ENCODE data around the gene CACNA1S.

CACNA1S gene

DNA sequence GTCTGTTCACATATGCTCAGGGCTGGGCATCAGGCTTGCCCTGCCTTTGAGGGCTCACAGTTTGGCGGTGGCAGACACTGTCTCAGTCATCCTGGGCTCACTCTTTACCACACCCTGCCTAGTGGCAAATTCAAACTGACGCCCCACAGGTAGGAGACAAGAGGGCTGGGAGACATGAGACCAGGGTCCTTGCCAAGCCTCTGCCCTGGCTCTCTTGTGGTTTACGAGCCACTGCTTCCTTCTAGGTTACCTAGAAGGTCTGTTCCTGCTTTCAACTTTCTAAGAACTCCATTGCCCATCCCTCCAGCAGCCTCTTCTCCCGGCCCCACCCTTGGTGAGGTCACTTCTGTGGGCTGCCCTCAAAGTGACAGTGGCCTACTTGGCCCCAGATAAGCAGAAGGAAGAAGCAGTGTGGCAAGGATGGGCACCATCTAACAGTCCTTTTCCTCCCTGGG, 99.2 kb downstream of the CACNA1S start:
- DNase-seq (ENCODE audit: low spot score): no peak

DNA sequence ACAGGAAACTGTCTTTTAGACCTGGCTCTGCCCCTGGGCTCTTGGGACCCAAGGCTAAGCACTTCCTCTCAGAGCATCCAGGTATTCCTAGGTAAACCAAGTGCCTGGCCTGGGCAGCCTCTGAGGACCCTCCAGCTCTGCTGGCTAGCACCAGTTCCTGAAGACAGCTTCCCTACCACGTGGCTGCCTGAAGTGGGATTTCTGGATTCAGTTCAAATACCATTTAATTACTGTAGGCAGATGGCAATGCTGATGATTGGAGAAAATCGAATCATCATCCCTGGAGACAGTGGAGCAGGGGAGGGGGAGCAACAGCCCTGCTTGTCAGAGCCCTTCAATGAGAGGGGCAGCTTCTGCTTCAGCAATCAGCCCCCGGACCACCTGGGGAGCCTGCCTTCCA, 100.6 kb downstream of the CACNA1S start:
- no peak for DNase-seq (ENCODE audit: low spot score)

DNA sequence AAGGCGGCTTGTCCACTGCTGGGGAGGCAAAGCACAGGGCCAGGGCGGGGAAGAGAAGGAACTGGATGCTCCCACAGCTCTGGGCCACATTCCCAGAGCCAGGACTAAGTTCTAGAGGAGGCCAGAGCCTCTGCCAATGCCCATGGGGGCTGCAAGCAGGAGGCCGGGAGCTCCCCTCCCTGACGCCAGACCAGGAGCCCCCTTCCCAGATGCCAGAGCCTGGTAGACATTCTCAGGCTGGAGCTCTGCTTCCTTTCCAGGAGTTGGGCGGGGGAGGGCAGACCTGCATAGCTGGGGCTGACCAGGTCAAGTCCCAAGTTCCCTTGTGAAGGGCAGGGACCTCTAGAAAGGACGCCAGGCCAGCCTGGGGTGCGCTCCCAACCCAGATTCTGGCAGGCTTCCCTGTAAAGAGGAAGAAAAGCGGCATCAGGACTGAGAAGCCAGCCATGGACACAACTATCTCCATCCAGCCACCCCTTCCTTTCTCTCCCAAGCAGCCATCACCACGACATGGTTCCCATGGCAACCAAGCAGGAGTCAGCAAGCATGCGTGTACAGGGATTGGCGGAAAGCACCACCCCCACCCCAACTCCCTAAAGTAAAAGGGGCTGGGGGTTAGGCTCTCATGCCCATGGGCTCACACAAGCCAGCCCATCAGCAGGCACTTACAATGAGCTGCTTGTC, 102.1 kb downstream of the CACNA1S start:
- DNase-seq (ENCODE audit: low spot score): no peak

DNA sequence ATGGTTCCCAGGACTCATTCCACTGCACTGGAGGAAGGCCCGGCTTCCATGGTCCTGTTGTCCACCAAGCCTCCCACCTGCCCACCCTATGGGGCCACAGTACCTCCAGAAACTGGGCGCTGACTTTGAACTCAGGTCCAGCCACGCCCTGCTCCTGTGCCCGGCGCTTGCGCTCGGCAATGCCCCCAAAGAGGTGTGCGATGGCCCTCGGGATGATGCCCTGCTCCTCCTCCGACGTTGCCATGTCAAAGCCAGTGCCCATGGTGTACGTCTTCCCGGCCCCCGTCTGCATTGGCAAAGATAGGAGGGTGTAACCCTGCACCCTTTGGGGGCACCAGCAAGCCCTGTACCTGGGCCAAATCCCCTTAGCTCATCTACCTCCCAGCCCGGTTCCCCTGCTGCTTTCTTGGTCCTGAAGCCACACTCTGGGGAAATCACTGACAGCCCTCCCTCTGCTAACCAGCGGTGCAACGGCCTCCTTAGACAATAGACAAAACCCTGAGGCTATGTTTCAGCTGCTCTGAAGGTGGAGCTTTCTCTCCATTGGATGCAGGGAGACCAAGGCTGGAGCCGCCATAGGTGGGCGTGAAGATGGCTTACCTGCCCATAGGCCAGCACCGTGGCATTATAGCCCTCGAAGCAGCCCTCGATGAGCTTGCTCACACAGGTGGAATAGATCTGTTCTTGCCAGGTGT, 103.4 kb downstream of the CACNA1S start:
- no peak for DNase-seq (ENCODE audit: low spot score)

DNA sequence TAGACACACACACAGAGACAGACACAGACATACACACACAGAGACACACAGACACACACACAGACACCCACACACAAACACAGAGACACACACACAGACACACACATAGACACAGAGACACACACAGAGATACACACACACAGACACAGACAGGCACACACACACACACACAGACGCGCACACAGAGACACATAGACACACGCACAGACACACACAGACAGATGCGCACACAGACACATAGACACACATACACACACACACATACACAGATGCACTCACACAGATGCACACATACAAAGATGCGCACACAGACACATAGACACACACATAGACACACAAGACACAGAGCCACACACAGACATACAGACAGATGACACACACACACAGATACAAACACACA, 104.7 kb downstream of the CACNA1S start:
- DNase-seq (ENCODE audit: low spot score): no peak

DNA sequence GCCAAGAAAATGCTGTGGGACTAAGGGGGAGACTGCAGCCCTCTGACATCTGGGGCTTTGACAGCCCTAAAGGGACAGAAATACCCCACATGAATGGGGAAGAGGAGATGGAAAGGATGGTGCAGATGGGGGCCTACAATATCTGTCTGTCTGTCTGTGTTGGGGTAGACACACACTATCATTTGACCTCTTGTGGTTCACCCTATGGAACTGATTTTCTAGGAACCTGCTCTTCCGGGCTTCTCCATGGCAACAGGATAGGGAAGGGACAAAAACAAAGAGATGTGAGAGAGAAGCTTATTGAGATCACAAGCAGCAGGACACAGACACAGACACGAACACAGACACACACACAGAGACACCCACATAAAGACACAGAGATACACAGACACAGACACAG, 105.8 kb downstream of the CACNA1S start:
- no peak for DNase-seq (ENCODE audit: low spot score)

DNA sequence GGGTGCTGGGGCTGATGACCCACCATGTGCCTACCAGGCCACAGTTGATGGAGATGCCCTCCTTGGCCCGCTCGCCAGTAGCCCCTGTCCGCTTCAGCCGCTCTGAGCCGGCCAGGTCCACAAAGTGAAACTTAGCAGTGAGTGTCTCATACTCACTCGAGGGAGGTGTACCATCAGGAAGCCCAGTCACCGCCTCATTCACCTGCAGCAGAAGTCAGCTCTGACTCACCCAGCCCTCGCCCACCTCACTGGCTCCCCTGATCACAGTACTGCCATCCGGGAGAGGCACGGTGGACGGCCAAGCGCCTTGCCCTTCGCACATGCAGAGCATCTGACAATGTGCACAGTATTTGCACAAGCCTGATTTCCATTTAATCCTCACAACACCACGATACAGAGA, 107.5 kb downstream of the CACNA1S start:
- DNase-seq (ENCODE audit: low spot score): no peak

DNA sequence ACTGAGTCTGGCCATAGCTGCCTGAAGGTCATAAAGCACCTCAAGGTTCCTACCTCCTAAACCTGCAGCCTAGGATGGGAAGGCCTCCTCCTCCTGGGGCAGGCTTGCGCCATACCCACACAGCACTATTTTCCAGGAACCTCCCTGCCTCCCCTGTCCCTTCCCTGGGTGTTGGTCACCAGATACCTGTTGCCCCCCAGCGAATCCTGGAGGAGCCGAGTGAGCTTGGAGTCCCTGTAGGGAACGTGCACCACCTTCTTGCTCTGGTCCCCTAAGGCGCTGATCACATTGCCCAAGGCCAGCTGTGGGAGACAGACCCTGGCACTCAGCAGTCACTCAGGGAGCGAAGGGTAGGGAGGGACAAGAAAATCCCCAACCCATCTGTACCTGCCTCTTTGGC, 108.1 kb downstream of the CACNA1S start:
- no peak for DNase-seq (ENCODE audit: low spot score)

DNA sequence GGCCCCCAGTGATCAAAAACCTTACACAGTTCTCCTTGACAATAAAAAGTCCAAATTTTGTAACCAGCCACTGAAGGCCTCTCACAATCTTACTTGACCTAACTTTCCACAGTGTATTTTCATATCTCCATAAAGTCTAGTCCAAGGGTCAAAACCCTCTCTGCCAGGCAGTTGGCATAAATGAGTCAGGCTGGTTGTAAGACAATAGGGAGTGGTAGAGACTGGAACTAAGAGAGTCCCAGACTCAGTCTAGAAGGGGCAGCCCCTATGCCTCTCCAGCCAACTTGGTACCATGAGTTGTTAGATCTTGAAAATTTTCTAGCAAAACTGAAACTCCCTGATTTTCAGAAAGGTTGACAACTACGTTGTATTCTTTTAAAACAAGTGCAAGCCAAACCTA, 109.7 kb downstream of the CACNA1S start:
- DNase-seq (ENCODE audit: low spot score): no peak

DNA sequence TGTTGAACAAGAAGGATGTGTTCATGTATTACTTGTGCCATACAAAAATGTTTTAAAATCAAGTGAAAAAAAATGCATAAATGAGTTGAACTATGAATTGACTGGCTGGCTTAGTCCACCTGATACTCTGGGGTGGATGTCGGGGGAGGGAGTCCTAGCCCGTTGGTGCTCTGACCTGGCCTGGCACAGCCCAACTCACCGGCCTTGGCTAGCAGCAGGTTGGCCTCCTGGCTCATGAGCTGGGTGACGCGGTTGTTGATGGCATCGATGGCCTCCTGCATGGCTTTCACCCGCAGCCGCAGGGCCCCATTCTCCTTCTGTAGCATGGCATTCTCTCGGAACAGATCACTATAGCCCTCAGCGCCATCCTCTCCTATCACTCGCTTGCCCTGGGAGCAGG, 110.3 kb downstream of the CACNA1S start:
- no peak for DNase-seq (ENCODE audit: low spot score)

DNA sequence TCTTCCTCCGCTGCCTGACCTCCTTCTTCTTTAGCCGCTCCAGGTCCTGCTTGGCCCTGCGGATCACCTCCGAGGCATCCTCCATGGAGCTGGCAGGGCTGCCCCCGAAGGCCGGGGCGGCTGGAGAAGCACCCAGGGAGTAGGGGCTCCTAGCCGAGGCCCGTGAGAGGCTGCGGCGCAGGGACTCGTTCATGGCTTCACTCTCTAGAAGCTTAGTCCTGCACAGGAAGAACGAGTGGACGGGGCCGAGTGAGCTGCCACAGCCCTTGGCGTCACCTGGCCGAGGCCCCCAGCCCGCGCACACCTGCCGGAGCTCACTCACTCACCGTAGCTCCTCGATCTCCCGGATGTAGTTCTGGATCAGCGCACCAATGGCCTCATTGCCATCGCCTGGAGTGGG, 111.8 kb downstream of the CACNA1S start:
- DNase-seq (ENCODE audit: low spot score): no peak

DNA sequence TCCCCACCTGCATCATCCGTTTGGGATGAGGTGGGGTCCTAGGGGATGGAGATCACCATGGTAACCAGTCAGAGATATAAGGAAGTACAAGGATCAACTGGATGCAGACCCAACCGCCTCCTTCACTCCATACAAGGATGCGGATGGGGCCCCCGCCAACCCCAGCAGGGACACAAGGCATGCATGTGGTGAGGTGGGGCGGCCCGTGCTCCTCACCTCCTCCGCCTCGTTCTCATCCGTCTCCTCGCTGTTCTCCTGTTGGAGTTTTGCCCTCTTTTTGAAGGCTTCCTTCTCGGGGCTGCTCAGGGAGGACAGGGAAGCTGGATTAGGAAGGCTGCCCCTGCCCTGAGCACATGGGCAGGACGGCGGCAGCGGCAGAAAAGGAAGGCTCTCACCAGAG, 112.6 kb downstream of the CACNA1S start:
- no peak for DNase-seq (ENCODE audit: low spot score)

DNA sequence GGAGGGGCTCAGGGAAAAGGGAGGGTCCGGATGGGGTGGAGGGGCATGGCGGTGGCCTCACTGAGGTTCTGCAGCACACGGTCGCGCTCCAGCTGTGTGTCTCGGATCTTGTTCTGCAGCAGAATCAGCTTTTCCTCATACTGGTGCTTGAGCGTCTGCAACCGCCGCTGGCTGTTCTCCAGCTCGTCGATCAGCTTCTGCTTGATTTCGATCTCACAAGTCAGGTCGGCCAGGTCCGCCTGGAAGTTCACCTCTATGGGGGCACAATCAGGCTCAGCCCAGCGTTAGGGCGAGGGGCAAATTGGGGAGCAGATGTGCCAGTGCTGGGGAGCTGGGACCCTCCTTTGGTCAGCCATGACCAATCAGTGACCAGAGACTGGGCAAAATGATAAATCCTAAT, 113.9 kb downstream of the CACNA1S start:
- no peak for DNase-seq (ENCODE audit: low spot score)

DNA sequence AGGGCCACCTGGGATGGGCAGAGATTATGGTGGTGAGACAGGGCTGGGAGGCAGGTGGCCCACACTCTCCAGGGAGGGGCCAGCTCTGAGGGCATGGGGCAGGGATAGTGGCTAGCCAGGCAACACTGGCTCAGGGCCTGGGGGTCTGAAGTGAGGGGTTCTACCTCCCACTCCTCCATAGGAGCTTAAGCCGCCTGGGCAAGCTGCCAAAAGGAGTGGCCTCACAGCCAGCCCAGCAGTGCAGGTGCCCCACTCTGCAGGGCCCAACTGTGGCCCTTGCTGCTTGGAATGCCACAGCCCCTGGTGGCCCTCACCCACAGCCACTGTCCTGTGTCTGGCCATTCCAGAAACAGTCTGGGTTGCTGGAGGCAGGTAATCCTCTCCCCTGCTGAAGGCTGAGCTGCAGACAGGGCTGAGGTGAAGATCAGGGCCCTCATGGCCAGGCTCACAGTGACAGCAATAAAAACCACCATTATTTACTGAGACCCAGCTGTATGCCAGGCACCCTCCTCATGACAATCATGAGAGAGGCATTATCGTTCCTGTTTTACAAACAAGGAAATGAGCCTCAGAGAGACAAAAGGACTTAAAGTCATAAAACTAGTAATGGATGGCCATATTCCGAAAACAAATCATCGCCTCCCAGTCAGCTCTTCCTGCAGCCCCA, 119.7 kb downstream of the CACNA1S start:
- DNase-seq (ENCODE audit: low spot score): no peak

DNA sequence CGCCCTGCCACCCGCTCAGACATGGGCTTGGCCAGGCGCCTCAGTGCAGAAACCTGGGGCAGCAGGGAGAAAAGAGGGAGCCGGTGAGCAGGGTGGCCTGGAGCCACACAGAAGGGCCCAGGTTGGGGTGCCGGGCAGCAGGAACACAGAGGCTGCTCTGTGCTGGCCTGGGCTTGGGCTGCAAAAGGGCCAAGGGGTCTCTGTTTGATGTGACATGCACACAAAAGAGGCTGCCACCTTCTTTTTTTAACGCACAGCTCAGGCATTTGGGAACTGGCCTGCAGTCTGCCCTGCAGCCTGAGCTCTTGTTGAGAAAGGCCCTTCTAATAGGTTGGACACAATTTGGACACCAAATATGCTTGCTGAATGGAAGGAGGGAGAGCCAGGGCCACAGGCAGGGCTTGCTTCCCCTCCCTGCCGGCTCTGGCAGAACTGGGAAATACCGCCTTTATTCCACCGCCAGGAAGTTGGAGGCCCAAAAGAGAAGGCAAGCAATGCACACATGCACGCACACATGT, 121.1 kb downstream of the CACNA1S start:
- no peak for DNase-seq (ENCODE audit: low spot score)

DNA sequence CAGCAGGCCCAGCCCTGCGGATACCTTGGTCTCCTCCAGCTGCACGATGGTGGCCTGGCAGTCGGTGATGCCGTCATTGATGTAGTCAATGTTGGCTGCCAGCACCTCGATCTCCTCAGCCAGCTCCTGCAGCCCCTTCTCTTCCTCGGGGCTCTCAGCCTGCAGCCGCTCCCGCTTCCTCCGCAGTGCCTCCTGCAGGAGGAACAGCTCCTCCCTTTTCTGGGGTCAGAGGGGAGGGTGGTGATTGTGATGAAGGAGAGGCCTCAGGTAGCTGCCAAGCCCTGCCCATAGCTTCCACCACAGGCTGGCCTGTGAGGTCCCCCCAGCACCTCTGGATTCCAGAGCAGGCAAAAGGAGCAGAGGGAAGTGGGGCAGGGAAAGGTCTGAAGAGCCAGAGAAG, 122.1 kb downstream of the CACNA1S start:
- no peak for DNase-seq (ENCODE audit: low spot score)
